GM12874 (cell line): ENCODE results near the gene PEX12.

ENCODE experiments used
- CTCF ChIP-seq: IDR thresholded peaks from 2 replicates; pipeline ENCODE4 v1.5.1; 2011; ENCODE audit warnings: low read depth, mild to moderate bottlenecking, control low read depth, low read length, moderate library complexity; ENCODE audit not compliant: insufficient read depth

The PEX12 gene

GRCh38 chr17:35534576-35535093 lies 43.7 kb downstream of the PEX12 start:
- TF ChIP-seq CTCF = no peak

GRCh38 chr17:35531160-35531559 lies 47.2 kb downstream of the PEX12 start:
- no peak for TF ChIP-seq CTCF

DNA sequence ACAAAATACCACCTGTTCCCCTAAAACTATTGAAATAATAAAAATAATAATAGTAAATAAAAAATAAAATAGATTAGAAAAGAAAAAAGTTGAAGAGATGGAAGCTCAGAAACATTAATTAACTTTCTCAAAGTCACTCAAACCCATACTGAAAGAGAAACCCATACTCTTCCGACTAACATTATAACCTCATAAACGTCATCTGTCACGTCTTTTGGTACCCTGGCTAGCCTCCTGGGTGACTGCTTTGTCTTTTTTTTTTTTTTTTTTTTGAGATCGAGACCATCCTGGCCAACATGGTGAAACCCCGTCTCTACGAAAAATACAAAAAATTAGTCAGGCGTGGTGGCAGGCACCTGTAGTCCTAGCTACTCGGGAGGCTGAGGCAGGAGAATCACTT lies 48.5 kb downstream of the PEX12 start:
- TF ChIP-seq CTCF = no peak
